ENCODE data around the gene NT5M. TPM values are rescaled to one million over a fixed set of nuclear protein-coding genes. Genes with fewer than 3 reads are reported as not detected.

The NT5M gene
- total RNA-seq, 2 donors from 2014 or later, result 2.8 to 3.0 TPM

- intact Hi-C loops (cut with DNase I), result loop anchor here in 1 of 2 donors (10.0 kb wide), 1 partner anchor 144 kb away; the partner anchor contains the start of gene RASD1
- DNase-seq (ENCODE audit: low spot score), result peak; percentile 76
These were observed 47.5 kb downstream of the NT5M start for GRCh38 chr17:17350491-17351355.

DNA sequence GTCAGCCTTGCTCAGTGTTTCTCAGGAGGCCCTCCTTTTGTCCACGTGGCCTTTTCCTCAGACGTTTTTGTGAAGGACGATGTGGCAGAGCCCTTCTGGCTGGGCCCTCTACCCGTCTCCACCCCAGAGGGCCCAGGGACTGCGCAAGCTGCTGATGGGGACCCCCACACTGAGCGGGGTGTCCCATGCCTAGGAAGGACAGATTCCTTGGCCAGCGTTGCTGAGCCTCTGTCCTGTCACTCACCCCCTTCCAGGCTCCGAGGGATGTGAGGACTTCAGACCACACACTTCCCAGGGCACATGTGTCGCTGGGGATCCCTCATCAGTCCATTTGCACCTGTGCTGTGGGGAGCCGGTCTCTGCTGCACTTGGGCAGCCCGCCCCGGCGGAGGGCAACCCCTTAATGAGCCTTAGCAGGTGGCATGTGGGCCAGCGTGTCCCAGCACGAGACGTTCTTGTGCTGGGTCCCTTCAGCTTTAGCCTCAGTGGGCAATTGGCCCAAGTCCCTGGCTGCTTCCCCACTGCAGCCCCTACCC is 48.3 kb downstream of the NT5M start:
- intact Hi-C loops (cut with DNase I), result loop anchor here in 1 of 2 donors (10.0 kb wide), 1 partner anchor 143 kb away; the partner anchor contains the start of gene RASD1
- peak; percentile 76 for DNase-seq (ENCODE audit: low spot score)

DNA sequence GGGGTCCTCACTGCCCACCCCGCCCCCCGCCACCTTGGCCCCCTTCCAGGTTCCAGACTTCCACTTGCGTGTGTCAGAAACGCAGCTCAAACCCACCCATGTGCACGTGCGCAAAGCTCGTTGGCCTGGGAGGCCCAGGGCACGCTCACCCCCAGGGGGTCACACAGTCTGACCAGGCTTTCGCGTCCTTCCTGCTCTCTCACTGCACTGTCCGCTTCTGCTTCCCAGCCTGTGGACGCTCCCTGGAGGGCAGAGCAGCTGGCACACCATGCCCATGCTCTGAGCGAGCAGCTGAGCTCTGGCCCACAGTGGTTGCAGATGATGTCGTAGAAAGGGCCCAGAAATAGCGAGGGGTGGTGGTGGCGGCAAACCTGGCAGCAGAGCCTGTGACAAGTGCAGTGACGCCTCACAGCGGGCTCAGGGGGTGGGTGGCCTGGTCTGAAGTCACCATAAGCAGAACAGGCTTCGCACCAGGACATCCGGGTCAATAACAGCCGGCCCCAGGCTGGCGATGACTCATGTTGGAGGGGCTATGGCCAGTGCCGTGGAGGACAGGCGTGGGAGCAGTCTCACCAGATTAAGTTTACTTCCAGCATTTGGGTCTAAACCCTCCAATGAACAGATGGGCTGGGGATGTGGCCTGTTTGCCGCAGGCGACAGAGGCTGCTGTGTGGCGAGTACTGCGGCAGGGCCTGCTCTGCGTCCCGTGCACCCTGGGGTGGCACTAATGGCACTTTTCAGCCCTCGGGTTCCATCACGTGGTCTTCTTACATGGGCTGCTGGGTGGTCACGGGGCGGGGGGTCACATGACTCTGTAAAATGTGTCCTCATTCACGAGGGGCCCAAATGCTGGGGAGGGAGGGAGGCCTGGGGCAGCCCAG is 49.0 kb downstream of the NT5M start:
- DNase-seq (ENCODE audit: low spot score), result peak; percentile 83
- intact Hi-C loops (cut with DNase I), result loop anchor here in 1 of 2 donors (2.0 to 10.0 kb wide), 2 partner anchors 143 to 291 kb away; partner anchors contain the start of gene RASD1

- peak; percentile 73 for DNase-seq (ENCODE audit: low spot score)
- intact Hi-C loops (cut with DNase I), result loop anchor here in 1 of 2 donors (2.0 to 10.0 kb wide), 2 partner anchors 142 to 290 kb away; partner anchors contain the start of gene RASD1
These were observed 49.9 kb downstream of the NT5M start for GRCh38 chr17:17352836-17353624.

- intact Hi-C loops (cut with DNase I), result loop anchor here in 1 of 2 donors (2.0 to 10.0 kb wide), 2 partner anchors 141 to 289 kb away; partner anchors contain the start of gene RASD1
- DNase-seq (ENCODE audit: low spot score), result peak; percentile 73
These were observed 50.7 kb downstream of the NT5M start for GRCh38 chr17:17353625-17354484.

DNA sequence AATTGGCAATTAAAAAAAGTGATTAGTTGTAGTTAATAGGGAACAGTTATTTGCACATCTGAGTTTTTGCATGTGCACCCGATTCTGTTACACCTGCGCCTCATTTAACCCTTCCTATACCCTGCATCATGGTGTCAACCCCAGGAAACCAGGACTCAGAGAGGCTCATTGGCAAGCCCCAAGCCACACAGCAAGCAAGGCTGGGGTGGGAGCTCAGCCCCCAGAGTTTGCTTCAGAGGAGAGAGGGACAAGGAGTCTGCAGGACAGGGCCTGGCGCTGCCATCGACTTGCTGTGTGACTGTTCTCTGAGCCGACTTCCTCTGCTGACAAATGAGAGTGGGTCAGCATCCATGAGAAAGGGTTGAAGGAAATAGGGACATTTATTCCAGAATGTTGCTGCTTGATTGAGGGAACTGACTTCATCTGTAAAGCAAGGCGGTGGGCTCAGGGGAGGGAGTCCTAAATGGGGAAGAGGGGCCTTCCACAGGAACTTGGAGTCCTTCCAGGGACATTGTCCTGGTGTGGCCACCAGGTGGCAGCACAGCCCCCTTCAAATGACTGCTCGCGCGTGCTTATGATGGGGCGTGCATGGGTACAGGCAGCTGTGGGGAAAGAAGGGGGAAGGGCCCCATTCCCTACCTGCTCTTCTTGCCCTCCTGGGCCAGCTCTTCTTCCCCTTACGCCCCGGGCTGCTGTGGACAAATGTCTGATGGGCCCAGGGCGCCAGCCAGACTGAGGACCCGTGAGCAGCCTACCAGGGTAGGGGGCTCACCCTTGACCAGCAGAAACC is 51.6 kb downstream of the NT5M start:
- peak; percentile 90 for DNase-seq (ENCODE audit: low spot score)
- intact Hi-C loops (cut with DNase I), result loop anchor here in 1 of 2 donors (10.0 kb wide), 1 partner anchor 140 kb away; the partner anchor contains the start of gene RASD1

DNA sequence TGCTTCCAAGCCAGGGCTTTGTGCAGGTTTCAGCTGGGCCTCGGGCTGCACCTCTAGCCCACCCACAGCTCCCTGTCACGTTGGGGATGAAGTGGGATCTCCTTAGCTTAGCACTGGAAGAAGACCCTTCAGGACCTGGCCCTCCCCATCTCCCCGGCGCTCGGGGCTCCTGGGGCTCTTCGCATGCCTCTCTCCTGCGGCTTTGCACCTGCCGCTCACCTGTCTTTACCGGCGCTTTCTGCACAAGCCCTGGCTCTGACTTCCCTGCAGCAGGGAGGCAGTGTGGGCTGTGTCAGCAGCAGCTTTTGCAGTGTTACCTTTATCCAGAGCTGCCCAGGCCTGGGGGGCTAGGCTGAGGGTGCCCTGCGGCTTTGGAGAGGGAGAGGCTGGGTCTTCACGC is 52.3 kb downstream of the NT5M start:
- intact Hi-C loops (cut with DNase I), result loop anchor here in 1 of 2 donors (10.0 kb wide), 1 partner anchor 139 kb away; the partner anchor contains the start of gene RASD1
- DNase-seq (ENCODE audit: low spot score), result peak; percentile 72

DNA sequence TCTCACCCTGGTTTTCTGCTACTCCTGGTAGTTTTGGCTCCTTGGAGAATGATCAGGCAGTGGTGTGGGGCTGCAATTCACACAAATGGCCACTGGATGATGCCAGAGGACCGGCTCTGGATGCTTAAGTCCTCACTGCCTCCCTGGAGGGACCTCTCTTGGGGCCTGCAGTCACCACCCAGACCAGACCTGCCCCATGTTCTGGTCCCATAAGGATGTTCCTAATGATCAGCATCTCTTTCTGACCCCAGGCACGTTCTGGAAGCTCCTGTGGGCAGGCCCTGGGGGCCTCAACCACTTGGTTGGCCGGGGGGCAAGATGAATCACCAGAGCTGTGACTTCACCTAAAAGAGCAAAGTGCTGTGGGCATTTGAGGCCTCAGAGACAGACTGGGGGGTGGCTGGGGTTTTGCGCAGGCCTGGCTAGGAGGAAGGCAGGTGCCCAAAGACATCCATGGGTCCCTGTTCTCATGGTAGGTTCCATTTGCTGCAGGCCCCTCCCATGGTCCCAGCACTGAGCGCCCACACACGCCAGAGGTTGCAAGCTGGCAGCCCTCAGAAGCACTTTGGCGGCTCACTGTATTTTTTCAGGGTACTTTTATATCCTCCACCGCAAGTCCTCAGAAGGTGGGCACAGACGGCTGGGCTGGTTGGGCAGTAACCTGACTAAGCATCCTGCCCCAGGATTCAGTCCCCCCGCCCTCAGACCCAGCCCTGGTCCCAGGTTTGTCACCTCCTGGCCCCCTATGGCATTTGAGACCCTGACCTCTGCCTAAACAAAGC is 53.2 kb downstream of the NT5M start:
- peak; percentile 88 for DNase-seq (ENCODE audit: low spot score)
- intact Hi-C loops (cut with DNase I), result loop anchor here (1.0 to 10.0 kb wide), 2 partner anchors 138 to 285 kb away; partner anchors contain the start of gene RASD1 (in 1 of the 2)

- intact Hi-C loops (cut with DNase I), result loop anchor here (1.0 to 10.0 kb wide), 2 partner anchors 138 to 284 kb away; partner anchors contain the start of gene RASD1 (in 1 of the 2)
- DNase-seq (ENCODE audit: low spot score), result peak; percentile 46
These were observed 53.7 kb downstream of the NT5M start for GRCh38 chr17:17356931-17357270.

GRCh38 chr17:17358060-17358751 is 55.0 kb downstream of the NT5M start:
- intact Hi-C loops (cut with DNase I), result loop anchor here in 1 of 2 donors (10.0 kb wide), 1 partner anchor 137 kb away; the partner anchor contains the start of gene RASD1
- peak; percentile 29 for DNase-seq (ENCODE audit: low spot score)

- peak; percentile 26 for DNase-seq (ENCODE audit: low spot score)
- intact Hi-C loops (cut with DNase I), result loop anchor here in 1 of 2 donors (10.0 kb wide), 1 partner anchor 136 kb away; the partner anchor contains the start of gene RASD1
These were observed 55.7 kb downstream of the NT5M start for GRCh38 chr17:17358866-17359265.

DNA sequence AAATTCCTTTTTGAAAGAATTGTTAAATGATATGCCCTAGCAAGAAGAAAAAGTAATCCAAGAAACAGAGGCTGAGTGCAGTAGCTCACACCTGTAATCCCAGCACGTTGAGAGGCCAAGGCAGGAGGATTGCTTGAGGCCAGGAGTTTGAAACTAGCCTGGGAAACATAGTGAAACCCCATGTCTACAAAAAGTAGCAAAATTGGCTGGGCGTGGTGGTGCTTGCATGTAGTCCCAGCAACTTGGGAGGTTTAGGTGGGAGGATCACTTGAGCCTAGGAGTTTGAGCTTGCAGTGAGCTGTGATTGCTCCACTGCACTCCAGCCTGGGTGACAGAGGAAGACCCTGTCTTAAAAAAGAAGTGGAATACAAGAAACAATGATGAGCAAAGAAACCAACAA is 56.1 kb downstream of the NT5M start:
- peak; percentile 3 for DNase-seq (ENCODE audit: low spot score)
- intact Hi-C loops (cut with DNase I), result loop anchor here in 1 of 2 donors (10.0 kb wide), 1 partner anchor 136 kb away; the partner anchor contains the start of gene RASD1

- DNase-seq (ENCODE audit: low spot score), result no peak
- intact Hi-C loops (cut with DNase I), result no loop called here
These were observed 57.0 kb downstream of the NT5M start for GRCh38 chr17:17360087-17360730.

GRCh38 chr17:17361543-17361866 is 58.3 kb downstream of the NT5M start:
- intact Hi-C loops (cut with DNase I), result no loop called here
- peak; percentile 76 for DNase-seq (ENCODE audit: low spot score)
